ENCODE data around the gene PCDHGC3. TPM values are rescaled to one million over a fixed set of nuclear protein-coding genes. Genes with fewer than 3 reads are reported as not detected.

Gene PCDHGC3
- total and polyA plus RNA-seq, 2 of the 8 experiments (the other 6 are each of a cell fraction or from before 2014, with no cell fraction given) = 4.7 to 18.6 TPM

GRCh38 chr5:141516672-141517025, 40.9 kb downstream of the PCDHGC3 start:
- TF ChIP-seq YY1 (IDR thresholded peaks at IDR 0.05; ENCODE audit: low read depth, low read length) (no peak), HDAC6 (IDR thresholded peaks at IDR 0.05; ENCODE audit: low read depth, low read length) (no peak)
- ChIA-PET POLR2A (ENCODE audit: partially characterized antibody) (interaction anchor here (1.0 to 5.1 kb wide), 3 partner anchors 24 to 70 kb away, joined by 3 to 33 read pairs (median 3); no protein-coding TSS in a partner anchor), CTCF (ENCODE audit: partially characterized antibody) (interaction anchor here (0.6 to 50.9 kb wide), 19 partner anchors 6 to 334 kb away, joined by 3 to 1236 read pairs (median 7); partner anchors contain the start of genes PCDHB10, PCDHB15, PCDHB16 and PCDHGA1)
- FAIRE-seq (no peak), DNase-seq (ENCODE audit: low read depth in 1 of 2, low spot score in 2 of 2) (no peak)
- H2BK120ac ChIP-seq (replicated peaks; ENCODE audit: low read depth, low read length) = no peak overlapping the region
- WGBS, 2 experiments (ENCODE audit: extremely low coverage in 1 of 2, insufficient coverage in 1 of 2, insufficient read length in 1 of 2, insufficient replicate concordance in 2 of 2, low coverage in 1 of 2, low lambda C conversion rate in 2 of 2, missing lambda C conversion rate in 1 of 2) = 97% methylated on average over 8 of the region's 8 CpGs; no CpG with 5 or more reads in 1 of the 2 experiments
- H3K79me1 ChIP-seq (ENCODE audit: low read depth, low read length) = no peaks in the 10 kb centered on the region
- H4K20me1 ChIP-seq (replicated peaks in 1 of 2; ENCODE audit: control insufficient read depth in 1 of 2, insufficient read depth in 2 of 2, low read length in 2 of 2) = no peaks in the 10 kb centered on the region
- H2BK15ac ChIP-seq (ENCODE audit: low read length) = no peak overlapping the region; the same call in 1 of the 2 replicates
- H2AFZ ChIP-seq (ENCODE audit: low read length) = no peak overlapping the region
- peaks cover 3 to 23% (median 9%) of the 10 kb centered on the region in 4 experiments for H3K4me1 ChIP-seq (replicated peaks in 1 of 4; ENCODE audit: control insufficient read depth in 3 of 4, insufficient read depth in 4 of 4, low read length in 3 of 4)
- H2BK5ac ChIP-seq (ENCODE audit: low read depth, low read length) = peak overlapping the region; percentile 49; the same call in 1 of the 2 replicates
- no peak overlapping the region for H2BK12ac ChIP-seq (ENCODE audit: low read depth, low read length)
- H3K36me3 ChIP-seq (ENCODE audit: control insufficient read depth in 2 of 4, insufficient read depth in 4 of 4, low read length in 3 of 4) = peaks cover 4 to 22% (median 16%) of the 10 kb centered on the region in 4 experiments
- H3K4me2 ChIP-seq (ENCODE audit: insufficient read depth in 1 of 2, low read depth in 2 of 2, low read length in 2 of 2) = no peak overlapping the region
- no peak overlapping the region for H3K14ac ChIP-seq (ENCODE audit: insufficient read length)
- H2BK20ac ChIP-seq (ENCODE audit: low read length) = no peak overlapping the region
- no peak overlapping the region for H4K91ac ChIP-seq (replicated peaks; ENCODE audit: insufficient read length, low read length)
- H3K56ac ChIP-seq (replicated peaks; ENCODE audit: insufficient read length, low read depth, low read length) = no peak overlapping the region
- H3K27me3 ChIP-seq (replicated peaks in 1 of 4; ENCODE audit: control insufficient read depth in 3 of 4, extremely low read depth in 1 of 4, insufficient read depth in 3 of 4, low read length in 3 of 4) = no peaks in the 10 kb centered on the region
- H3K4me3 ChIP-seq (ENCODE audit: extremely low read depth in 1 of 4, insufficient read depth in 2 of 4, low read depth in 3 of 4, low read length in 4 of 4) = no peak overlapping the region
- no peaks in the 10 kb centered on the region for H3K9me3 ChIP-seq (ENCODE audit: insufficient read depth in 2 of 2, low read depth in 1 of 2, low read length in 1 of 2)
- H3K79me2 ChIP-seq (ENCODE audit: control insufficient read depth in 1 of 2, insufficient read depth in 2 of 2, low read length in 2 of 2) = no peaks in the 10 kb centered on the region
- H4K8ac ChIP-seq (ENCODE audit: extremely low read depth, insufficient read depth, low read length) = no peak overlapping the region
- H3K23me2 ChIP-seq (ENCODE audit: low read depth, low read length) = peaks cover 15% of the 10 kb centered on the region
- no peak overlapping the region for H3K23ac ChIP-seq (ENCODE audit: insufficient read length)
- H4K5ac ChIP-seq (ENCODE audit: insufficient read length, low read depth, low read length) = no peak overlapping the region
- H3K4ac ChIP-seq (replicated peaks; ENCODE audit: insufficient read length, low read depth, low read length) = no peak overlapping the region
- no peak overlapping the region for H3K18ac ChIP-seq (ENCODE audit: extremely low read depth, low read length)
- H3K27ac ChIP-seq (ENCODE audit: low read depth, low read length) = no peak overlapping the region
- no peak overlapping the region for H3K9ac ChIP-seq (replicated peaks in 1 of 4; ENCODE audit: extremely low read depth in 1 of 4, low read depth in 3 of 4, low read length in 3 of 4)
- no peak overlapping the region for H2AK5ac ChIP-seq (ENCODE audit: low read depth, low read length)
